H9 (cell line): Measurements from ENCODE around the gene TEAD1. TPM values are rescaled to one million over a fixed set of nuclear protein-coding genes. Genes with fewer than 3 reads are reported as not detected.
A peak's percentile ranks its signal among the peaks of the same experiment; 100 is the strongest.

Experiments
- DNase-seq: peaks from one replicate; pipeline ENCODE4 v3.0.0-alpha.2; 2017
- H2AFZ ChIP-seq: one replicate; pipeline ENCODE4 v1.6.1; 2013; ENCODE audit warnings: mild to moderate bottlenecking, low read length, control low read depth, moderate library complexity
- H2AK5ac ChIP-seq: 2 replicates; pipeline ENCODE4 v1.6.1; 2013; ENCODE audit warnings: low read length, control low read depth, mixed read lengths; ENCODE audit not compliant: insufficient read length
- H2BK120ac ChIP-seq: one replicate; pipeline ENCODE4 v1.6.1; 2013; ENCODE audit warnings: low read depth, mild to moderate bottlenecking, low read length, control low read depth, inconsistent platforms; ENCODE audit not compliant: poor library complexity, severe bottlenecking
- H2BK12ac ChIP-seq: 2 replicates; pipeline ENCODE4 v1.6.1; 2013; ENCODE audit warnings: low read length, control low read depth, mixed read lengths, low read depth; ENCODE audit not compliant: insufficient read length
- H2BK15ac ChIP-seq: 2 replicates; pipeline ENCODE4 v1.6.1; 2013; ENCODE audit warnings: low read depth, low read length, control low read depth
- H2BK20ac ChIP-seq: one replicate; pipeline ENCODE4 v1.6.1; 2013; ENCODE audit warnings: low read depth, mild to moderate bottlenecking, low read length, control low read depth, inconsistent platforms; ENCODE audit not compliant: poor library complexity, severe bottlenecking
- H2BK5ac ChIP-seq: 2 replicates; pipeline ENCODE4 v1.6.1; 2013; ENCODE audit warnings: low read length, control low read depth, mixed read lengths; ENCODE audit not compliant: insufficient read length
- H3K14ac ChIP-seq: 2 replicates; pipeline ENCODE4 v1.6.1; 2013; ENCODE audit warnings: low read length, control low read depth; ENCODE audit not compliant: insufficient read depth
- H3K18ac ChIP-seq: 2 replicates; pipeline ENCODE4 v1.6.1; 2013; ENCODE audit warnings: low read depth, mild to moderate bottlenecking, mixed read lengths, low read length, control low read depth; ENCODE audit not compliant: insufficient read length
- H3K23ac ChIP-seq: 2 replicates; pipeline ENCODE4 v1.6.1; 2013; ENCODE audit warnings: low read length, control low read depth, mixed read lengths, low read depth; ENCODE audit not compliant: insufficient read length
- H3K23me2 ChIP-seq: 2 replicates; pipeline ENCODE4 v1.6.1; 2013; ENCODE audit warnings: low read depth, mild to moderate bottlenecking, mixed read lengths, low read length, control low read depth; ENCODE audit not compliant: insufficient read length, poor library complexity, severe bottlenecking
- H3K27ac ChIP-seq: 2 replicates; pipeline ENCODE4 v1.5.1; 2013; ENCODE audit warnings: low read length, control low read depth, mixed read lengths, low read depth; ENCODE audit not compliant: insufficient read length
- H3K27me3 ChIP-seq: 2 replicates; pipeline ENCODE4 v1.6.1; 2013; ENCODE audit warnings: low read length, control low read depth, inconsistent platforms; ENCODE audit not compliant: insufficient read depth
- H3K4ac ChIP-seq: 2 replicates; pipeline ENCODE4 v1.6.1; 2013; ENCODE audit warnings: low read depth, mild to moderate bottlenecking, control low read depth, inconsistent platforms, low read length, moderate library complexity
- H3K4me1 ChIP-seq: 2 replicates; pipeline ENCODE4 v1.6.1; 2013; ENCODE audit warnings: low read length, control low read depth, inconsistent platforms; ENCODE audit not compliant: insufficient read depth
- H3K4me2 ChIP-seq: 2 replicates; pipeline ENCODE4 v1.6.1; 2013; ENCODE audit warnings: low read length, control low read depth, mixed read lengths; ENCODE audit not compliant: insufficient read length, insufficient read depth
- H3K56ac ChIP-seq: 2 replicates; pipeline ENCODE4 v1.6.1; 2013; ENCODE audit warnings: low read depth, mild to moderate bottlenecking, mixed read lengths, low read length, control low read depth; ENCODE audit not compliant: insufficient read length
- H3K79me1 ChIP-seq: 2 replicates; pipeline ENCODE4 v1.6.1; 2013; ENCODE audit warnings: low read depth, mild to moderate bottlenecking, moderate library complexity, low read length, control low read depth, inconsistent platforms; ENCODE audit not compliant: insufficient read depth, poor library complexity, severe bottlenecking
- H3K79me2 ChIP-seq: 2 replicates; pipeline ENCODE4 v1.6.1; 2013; ENCODE audit warnings: low read length, control low read depth, inconsistent platforms; ENCODE audit not compliant: insufficient read depth
- H3K9ac ChIP-seq: 2 replicates; pipeline ENCODE4 v1.6.1; 2013; ENCODE audit warnings: low read length, control low read depth, mixed read lengths; ENCODE audit not compliant: insufficient read length; ENCODE audit errors: extremely low read depth
- H3K9me3 ChIP-seq: one replicate; pipeline ENCODE4 v1.6.1; 2013; ENCODE audit warnings: low read depth, low read length, inconsistent platforms; ENCODE audit not compliant: control insufficient read depth
- H3T11ph ChIP-seq: one replicate; pipeline ENCODE4 v1.6.1; 2013; ENCODE audit warnings: mild to moderate bottlenecking, low read length, control low read depth, inconsistent platforms
- H4K20me1 ChIP-seq: one replicate; pipeline ENCODE4 v1.6.1; 2013; ENCODE audit not compliant: control insufficient read depth, insufficient read length, insufficient read depth
- H4K5ac ChIP-seq: 2 replicates; pipeline ENCODE4 v1.6.1; 2013; ENCODE audit warnings: low read depth, mild to moderate bottlenecking, mixed read lengths, low read length, control low read depth; ENCODE audit not compliant: insufficient read length
- H4K8ac ChIP-seq: replicated peaks from 2 replicates; pipeline ENCODE4 v1.6.1; 2013; ENCODE audit warnings: low read length, control low read depth, mixed read lengths, low read depth; ENCODE audit not compliant: insufficient read length
- H4K91ac ChIP-seq: 2 replicates; pipeline ENCODE4 v1.6.1; 2013; ENCODE audit warnings: low read depth, mild to moderate bottlenecking, moderate library complexity, mixed read lengths, low read length, control low read depth; ENCODE audit not compliant: insufficient read length
- H3K27ac Mint-ChIP-seq, 3 experiments: 2 replicates in 2 of 3; 3 replicates in 1 of 3; pipeline ENCODE4 v1.8.0; 2020 to 2021; ENCODE audit warnings: mixed read lengths in 3 of 3, mild to moderate bottlenecking in 1 of 3, moderate library complexity in 1 of 3
- H3K27me3 Mint-ChIP-seq: 2 replicates; pipeline ENCODE4 v1.8.0; 2021; ENCODE audit warnings: low read depth, mild to moderate bottlenecking, moderate library complexity, mixed read lengths
- H3K36me3 Mint-ChIP-seq, 3 experiments: 2 replicates in 2 of 3; 3 replicates in 1 of 3; pipeline ENCODE4 v1.8.0; 2020 to 2021; ENCODE audit warnings: low read depth in 3 of 3, mixed read lengths in 3 of 3; ENCODE audit not compliant: insufficient read depth in 1 of 3
- H3K4me1 Mint-ChIP-seq, 2 experiments: 2 replicates each; pipeline ENCODE4 v1.8.0; 2020; ENCODE audit warnings: mixed read lengths in 2 of 2
- H3K4me3 Mint-ChIP-seq, 2 experiments: 2 replicates in 1 of 2; 3 replicates in 1 of 2; pipeline ENCODE4 v1.8.0; 2020 to 2021; ENCODE audit warnings: mild to moderate bottlenecking in 2 of 2, mixed read lengths in 2 of 2, moderate library complexity in 1 of 2
- H3K9me3 Mint-ChIP-seq, 2 experiments: 2 replicates in 1 of 2; 3 replicates in 1 of 2; pipeline ENCODE4 v1.8.0; 2020; ENCODE audit warnings: mild to moderate bottlenecking in 2 of 2, mixed read lengths in 2 of 2, moderate library complexity in 1 of 2
- WGBS: extraction: QIAGEN DNeasy Blood & Tissue Kit; methylation state at CpG from one replicate; pipeline ENCODE4 v1.1.7; 2013; ENCODE audit warnings: missing lambda C conversion rate, low lambda C conversion rate, mixed read lengths; ENCODE audit not compliant: insufficient read length; ENCODE audit errors: extremely low coverage; 5-methylcytosine and 5-hydroxymethylcytosine counted together
- total RNA-seq: library from RNA; stranded (reverse); gene quantifications from 2 replicates; pipeline ENCODE4 v1.2.1, GENCODE V29; 2021
- TF ChIP-seq, protein P1 (sequence below): fragments of 200-600 bp; sonication (generic); conservative IDR thresholded peaks from 3 replicates; pipeline ENCODE4 v1.8.0; 2021; ENCODE audit warnings: antibody characterized with exemption, mild to moderate bottlenecking

Gene TEAD1
- total RNA-seq, 1 experiment from 2014 or later, result 75.1 TPM

DNA sequence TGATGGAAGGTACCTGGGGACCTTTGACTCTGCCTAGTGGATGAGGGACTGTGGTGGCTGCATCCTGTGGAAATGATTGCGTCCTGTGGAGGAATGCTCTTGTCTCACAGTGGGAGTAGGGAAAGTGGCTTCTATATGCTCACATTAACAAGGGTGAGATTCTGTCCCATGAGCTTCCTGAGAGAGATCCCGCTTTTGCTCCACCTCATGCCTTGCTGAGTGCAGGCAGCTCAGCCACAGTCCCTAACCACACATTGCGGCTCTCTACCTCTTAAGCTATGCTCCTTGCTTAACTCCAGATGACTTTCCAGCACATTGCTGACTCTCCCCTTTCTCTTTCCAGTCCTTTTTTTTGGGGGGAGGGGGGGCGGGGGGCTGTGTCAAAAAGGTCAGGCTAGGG lies 45.0 kb downstream of the TEAD1 start:
- no CpG with 5 or more reads among the region's 4 CpGs for WGBS

More for the DNA sequence above, 45.0 kb downstream of the TEAD1 start:
- Histone ChIP-seq H2BK20ac (no peak overlapping the region), H4K20me1 (peaks cover 2% of the 10 kb centered on the region), H3T11ph (no peak overlapping the region), H3K23ac (no peak overlapping the region), H3K14ac (peak overlapping the region; percentile 39; the same call in 1 of the 2 replicates), H3K18ac (no peak overlapping the region), H2BK15ac (no peak overlapping the region), H2AK5ac (no peak overlapping the region), H2BK5ac (no peak overlapping the region), H3K4me1 (peaks cover 38% of the 10 kb centered on the region), H3K9me3 (no peaks in the 10 kb centered on the region), H3K27me3 (no peaks in the 10 kb centered on the region), H3K79me1 (peaks cover 4% of the 10 kb centered on the region), H3K27ac (no peak overlapping the region), H2BK12ac (no peak overlapping the region), H4K91ac (no peak overlapping the region), H3K56ac (no peak overlapping the region), H3K9ac (no peak overlapping the region), H4K8ac (no peak overlapping the region), H2AFZ (no peak overlapping the region), H4K5ac (no peak overlapping the region), H3K4ac (no peak overlapping the region), H2BK120ac (no peak overlapping the region), H3K23me2 (no peaks in the 10 kb centered on the region), H3K4me2 (no peak overlapping the region), H3K79me2 (peaks cover 10% of the 10 kb centered on the region; the same call in 1 of the 2 replicates)
- peaks cover 88 to 90% of the 10 kb centered on the region in 2 experiments for H3K4me1 Mint-ChIP-seq
- no peak for DNase-seq
- H3K9me3 Mint-ChIP-seq, result no peaks in the 10 kb centered on the region
- H3K4me3 Mint-ChIP-seq, result no peak overlapping the region; a peak in 1 of 5 replicates
- TF ChIP-seq, protein P1, sequence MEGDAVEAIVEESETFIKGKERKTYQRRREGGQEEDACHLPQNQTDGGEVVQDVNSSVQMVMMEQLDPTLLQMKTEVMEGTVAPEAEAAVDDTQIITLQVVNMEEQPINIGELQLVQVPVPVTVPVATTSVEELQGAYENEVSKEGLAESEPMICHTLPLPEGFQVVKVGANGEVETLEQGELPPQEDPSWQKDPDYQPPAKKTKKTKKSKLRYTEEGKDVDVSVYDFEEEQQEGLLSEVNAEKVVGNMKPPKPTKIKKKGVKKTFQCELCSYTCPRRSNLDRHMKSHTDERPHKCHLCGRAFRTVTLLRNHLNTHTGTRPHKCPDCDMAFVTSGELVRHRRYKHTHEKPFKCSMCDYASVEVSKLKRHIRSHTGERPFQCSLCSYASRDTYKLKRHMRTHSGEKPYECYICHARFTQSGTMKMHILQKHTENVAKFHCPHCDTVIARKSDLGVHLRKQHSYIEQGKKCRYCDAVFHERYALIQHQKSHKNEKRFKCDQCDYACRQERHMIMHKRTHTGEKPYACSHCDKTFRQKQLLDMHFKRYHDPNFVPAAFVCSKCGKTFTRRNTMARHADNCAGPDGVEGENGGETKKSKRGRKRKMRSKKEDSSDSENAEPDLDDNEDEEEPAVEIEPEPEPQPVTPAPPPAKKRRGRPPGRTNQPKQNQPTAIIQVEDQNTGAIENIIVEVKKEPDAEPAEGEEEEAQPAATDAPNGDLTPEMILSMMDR, result no peak
- peak overlapping the region in 1 of 3 experiments; percentile 50; a peak in 3 of 7 replicates for H3K27ac Mint-ChIP-seq
- H3K36me3 Mint-ChIP-seq, result no peaks in the 10 kb centered on the region
- H3K27me3 Mint-ChIP-seq, result no peaks in the 10 kb centered on the region; the same call in 1 of the 2 replicates
